Fibroblast of gingiva (primary cell): ENCODE data around the gene TOB1.

Source experiments
- DNase-seq: peaks from one replicate; pipeline ENCODE4 v3.0.0-alpha.2; 2011; ENCODE audit warnings: low read depth

Gene TOB1

GRCh38 chr17:50832267-50832863 lies 33.8 kb downstream of the TOB1 start:
- no peak for DNase-seq

GRCh38 chr17:50831471-50831928 lies 34.7 kb downstream of the TOB1 start:
- DNase-seq: no peak

- no peak for DNase-seq
Observed at GRCh38 chr17:50830994-50831393, 35.2 kb downstream of the TOB1 start.

DNA sequence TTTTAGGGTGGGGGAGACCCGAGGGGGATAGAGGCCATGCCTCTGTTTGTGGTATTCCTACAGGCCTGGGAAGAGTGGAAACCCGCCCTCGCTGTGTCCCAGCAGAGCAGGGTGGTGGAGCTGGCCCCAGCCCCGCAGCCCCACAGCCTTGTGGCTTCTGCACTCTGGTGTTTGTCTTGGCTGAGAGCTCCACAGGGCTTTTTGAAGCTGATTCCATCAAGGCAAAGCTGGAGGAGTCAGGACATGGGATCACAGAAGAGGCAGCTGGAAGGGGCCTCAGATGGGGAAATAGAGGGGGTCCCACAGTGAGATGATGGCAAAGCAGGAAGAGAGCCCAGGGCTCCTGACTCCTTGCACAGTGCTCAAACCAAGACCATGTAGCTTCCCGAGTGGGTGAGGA lies 35.8 kb downstream of the TOB1 start:
- DNase-seq: no peak

DNA sequence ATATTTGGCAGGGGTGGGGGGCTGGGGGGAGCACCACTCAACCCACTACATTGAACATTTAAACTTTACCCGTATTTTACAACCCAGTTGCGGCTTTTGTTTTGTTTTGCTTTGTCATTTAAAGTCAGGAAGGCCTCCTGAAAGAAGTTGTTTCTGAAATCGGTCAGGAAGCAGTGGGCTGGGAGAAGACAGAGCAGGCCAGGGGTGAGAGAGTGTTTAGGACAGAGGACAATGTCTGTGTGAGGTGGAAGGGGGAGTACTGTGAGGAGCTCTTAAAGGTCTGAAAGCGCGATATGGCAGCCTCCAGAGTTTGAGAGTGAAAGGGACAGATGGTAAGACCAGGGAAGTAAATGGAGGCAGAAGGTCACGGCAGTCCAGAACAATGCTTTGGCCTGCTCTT lies 36.8 kb downstream of the TOB1 start:
- no peak for DNase-seq

- DNase-seq: no peak
Observed at GRCh38 chr17:50828508-50829170, 37.5 kb downstream of the TOB1 start.

DNA sequence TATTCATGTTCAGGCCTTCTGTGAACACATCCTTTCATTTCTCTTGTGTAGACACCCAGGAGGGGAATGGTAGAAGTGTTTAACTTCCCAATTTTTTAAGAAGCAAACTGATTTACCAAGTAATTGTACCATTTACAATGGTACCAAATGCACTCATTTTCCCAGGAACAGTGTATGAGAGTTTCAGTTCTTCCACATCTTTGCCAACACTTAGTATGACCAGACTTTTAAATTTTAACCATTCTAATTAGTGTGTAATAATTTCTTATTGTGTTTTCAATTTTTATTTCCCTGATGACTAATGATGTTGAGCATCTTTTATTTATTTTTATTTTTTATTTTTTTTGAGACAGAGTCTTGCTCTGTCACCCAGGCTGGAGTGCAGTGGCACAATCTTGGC lies 41.0 kb downstream of the TOB1 start:
- no peak for DNase-seq

DNA sequence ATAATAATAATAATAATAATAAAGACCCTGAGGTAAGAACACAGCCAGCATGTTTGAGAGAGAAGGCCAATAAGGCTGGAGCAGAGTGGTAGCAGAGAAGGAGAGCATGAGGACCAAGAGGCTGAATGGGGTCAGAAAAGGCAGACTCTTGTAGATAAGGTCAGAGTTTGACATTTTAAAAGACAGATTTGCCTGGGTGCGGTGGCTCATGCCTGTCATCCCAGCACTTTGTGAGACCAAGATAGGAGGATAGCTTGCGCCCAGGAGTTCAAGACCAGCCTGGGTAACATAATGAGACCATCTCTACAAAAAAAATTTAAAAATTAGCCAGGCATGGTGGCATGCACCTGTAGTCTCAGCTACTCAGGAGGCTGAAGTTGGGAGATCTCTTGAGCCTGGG lies 41.7 kb downstream of the TOB1 start:
- no peak for DNase-seq

- no peak for DNase-seq
Observed at GRCh38 chr17:50822550-50822949, 43.6 kb downstream of the TOB1 start.

DNA sequence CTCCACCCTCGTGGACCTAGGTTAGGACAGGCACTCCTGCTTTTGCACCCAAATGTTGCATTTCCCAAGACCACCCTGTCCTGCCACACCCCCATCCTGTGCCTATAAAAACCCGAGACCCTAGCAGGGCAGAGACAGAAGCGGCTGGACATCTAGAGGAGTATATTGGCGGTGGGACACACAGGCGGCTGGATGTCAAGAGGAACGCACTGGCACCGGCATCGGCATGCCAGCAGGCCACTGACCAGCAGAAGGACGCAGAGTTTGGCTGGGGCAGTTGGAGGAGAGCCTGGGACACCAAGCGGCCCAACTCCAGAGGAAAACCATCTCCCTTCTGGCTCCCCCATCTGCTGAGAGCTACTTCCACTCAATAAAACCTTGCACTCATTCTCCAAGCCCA lies 45.5 kb downstream of the TOB1 start:
- DNase-seq: no peak

- no peak for DNase-seq
Observed at GRCh38 chr17:50818921-50819657, 47.1 kb downstream of the TOB1 start.

DNA sequence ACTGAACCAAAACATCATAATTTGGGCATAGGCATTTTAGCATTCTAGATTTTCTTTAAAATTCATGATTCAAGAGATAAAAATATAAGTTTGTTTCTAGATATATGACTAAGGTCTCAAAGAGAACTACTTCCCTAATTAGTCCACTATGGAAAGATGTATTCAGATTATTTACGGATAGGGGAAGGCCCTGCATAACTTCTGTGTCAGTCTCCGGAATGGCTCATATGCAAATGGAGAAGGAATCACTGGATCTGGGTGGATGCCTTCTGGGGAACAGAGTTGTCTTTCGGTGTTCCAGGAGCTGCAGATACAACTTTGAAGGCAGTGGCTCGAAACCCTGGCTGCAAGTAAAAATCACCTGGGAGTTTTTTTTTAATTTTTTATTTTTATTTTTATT lies 47.9 kb downstream of the TOB1 start:
- no peak for DNase-seq

DNA sequence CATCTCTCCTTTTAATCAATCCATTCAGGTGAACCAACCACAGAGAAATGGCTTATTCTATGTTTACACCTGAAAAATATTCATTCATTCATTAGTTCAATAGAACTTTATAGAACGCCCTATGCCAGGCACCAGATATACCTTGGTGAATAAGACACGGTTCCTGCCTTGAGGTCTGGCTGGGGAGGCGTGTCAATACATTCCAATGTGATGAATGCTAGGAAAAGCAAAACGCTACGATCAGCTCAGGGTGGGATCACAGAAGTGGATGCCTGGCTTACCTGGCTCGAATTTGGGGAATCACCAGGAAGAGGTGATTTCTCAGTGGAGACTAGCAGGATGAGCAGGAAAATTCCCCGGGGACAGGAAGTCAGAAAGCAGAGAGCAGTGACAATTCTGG lies 48.3 kb downstream of the TOB1 start:
- DNase-seq: no peak

GRCh38 chr17:50816771-50817751 lies 49.1 kb downstream of the TOB1 start:
- DNase-seq: no peak

GRCh38 chr17:50816271-50816670 lies 49.9 kb downstream of the TOB1 start:
- DNase-seq: no peak

GRCh38 chr17:50815400-50815799 lies 50.8 kb downstream of the TOB1 start:
- no peak for DNase-seq

DNA sequence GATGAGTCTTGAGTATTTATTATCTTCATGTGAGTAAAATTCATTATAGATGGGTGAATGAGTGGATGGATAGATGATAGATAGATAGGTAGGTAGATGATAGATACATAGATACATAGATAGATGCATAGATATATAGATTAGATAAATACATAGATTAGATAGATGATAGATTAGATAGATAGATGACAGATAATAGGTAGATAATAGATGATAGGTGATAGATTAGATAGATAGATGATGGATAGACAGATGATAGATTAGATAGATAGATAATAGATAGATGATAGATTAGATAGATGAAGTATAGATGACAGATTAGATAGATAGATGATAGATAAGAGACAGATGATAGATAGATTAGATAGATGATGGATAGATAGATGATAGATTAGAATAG lies 52.6 kb downstream of the TOB1 start:
- DNase-seq: no peak
